HG03469 (cell line): ENCODE data around the gene RTP4.

Experiments
- ATAC-seq: cut with Tn5 transposase; IDR thresholded peaks from one replicate; pipeline ENCODE4 v1.9.1; 2021; ENCODE audit warnings: mild to moderate bottlenecking, moderate library complexity, moderate number of reproducible peaks; ENCODE audit not compliant: unreplicated experiment

RTP4 gene

GRCh38 chr3:187368251-187369088, at the start of gene RTP4:
TSS of gene RTP4 (plus strand) at chr3:187368385. CDS start at chr3:187368442, 57 bp downstream.
- peak; percentile 84 for ATAC-seq

- ATAC-seq = no peak
Observed at GRCh38 chr3:187318819-187319616, 49.2 kb upstream of the RTP4 start.

GRCh38 chr3:187319699-187320302, 48.4 kb upstream of the RTP4 start:
- peak; percentile 72 for ATAC-seq

- no peak for ATAC-seq
Observed at GRCh38 chr3:187321766-187322165, 46.4 kb upstream of the RTP4 start.

- no peak for ATAC-seq
Observed at GRCh38 chr3:187322291-187322690, 45.9 kb upstream of the RTP4 start.

- ATAC-seq = no peak
Observed at GRCh38 chr3:187323091-187323490, 45.1 kb upstream of the RTP4 start.

- no peak for ATAC-seq
Observed at GRCh38 chr3:187325632-187326031, 42.6 kb upstream of the RTP4 start.

- no peak for ATAC-seq
Observed at GRCh38 chr3:187327845-187328244, 40.3 kb upstream of the RTP4 start.

GRCh38 chr3:187328691-187329090, 39.5 kb upstream of the RTP4 start:
- no peak for ATAC-seq

- no peak for ATAC-seq
Observed at GRCh38 chr3:187334904-187335303, 33.3 kb upstream of the RTP4 start.

- no peak for ATAC-seq
Observed at GRCh38 chr3:187336322-187336721, 31.9 kb upstream of the RTP4 start.

GRCh38 chr3:187340578-187340977, 27.6 kb upstream of the RTP4 start:
- ATAC-seq = no peak

- no peak for ATAC-seq
Observed at GRCh38 chr3:187342255-187342654, 25.9 kb upstream of the RTP4 start.

- no peak for ATAC-seq
Observed at GRCh38 chr3:187343670-187344069, 24.5 kb upstream of the RTP4 start.

GRCh38 chr3:187352581-187353575, 15.3 kb upstream of the RTP4 start:
- ATAC-seq = no peak

GRCh38 chr3:187358068-187358467, 10.1 kb upstream of the RTP4 start:
- ATAC-seq = no peak

- no peak for ATAC-seq
Observed at GRCh38 chr3:187359798-187360486, 8.2 kb upstream of the RTP4 start.

GRCh38 chr3:187360596-187360995, 7.6 kb upstream of the RTP4 start:
- ATAC-seq = no peak

GRCh38 chr3:187361835-187362234, 6.3 kb upstream of the RTP4 start:
- ATAC-seq = no peak
